Ramos (cell line): ENCODE measurements around the gene KATNB1.
"Not testable (repeated sequence)": the region's sequence is repeated elsewhere in the genome, so short reads cannot be mapped to it uniquely, and the experiment has no call there.

Experiments
- in situ Hi-C: fragments of 300-500 bp; cut with MboI; formaldehyde crosslinking; loops from one replicate; pipeline ENCODE4 v1.14.3; 2022; ENCODE audit warnings: low sequenced_read_pairs; ENCODE audit not compliant: unreplicated experiment

Gene KATNB1

GRCh38 chr16:57724531-57724930 is 11.0 kb upstream of the KATNB1 start:
- in situ Hi-C loops, result no loop called here

GRCh38 chr16:57725151-57725550 is 10.4 kb upstream of the KATNB1 start:
- in situ Hi-C loops, result no loop called here

GRCh38 chr16:57725554-57725953 is 10.0 kb upstream of the KATNB1 start:
- in situ Hi-C loops, result no loop called here

GRCh38 chr16:57725976-57726375 is 9.6 kb upstream of the KATNB1 start:
- in situ Hi-C loops, result no loop called here

DNA sequence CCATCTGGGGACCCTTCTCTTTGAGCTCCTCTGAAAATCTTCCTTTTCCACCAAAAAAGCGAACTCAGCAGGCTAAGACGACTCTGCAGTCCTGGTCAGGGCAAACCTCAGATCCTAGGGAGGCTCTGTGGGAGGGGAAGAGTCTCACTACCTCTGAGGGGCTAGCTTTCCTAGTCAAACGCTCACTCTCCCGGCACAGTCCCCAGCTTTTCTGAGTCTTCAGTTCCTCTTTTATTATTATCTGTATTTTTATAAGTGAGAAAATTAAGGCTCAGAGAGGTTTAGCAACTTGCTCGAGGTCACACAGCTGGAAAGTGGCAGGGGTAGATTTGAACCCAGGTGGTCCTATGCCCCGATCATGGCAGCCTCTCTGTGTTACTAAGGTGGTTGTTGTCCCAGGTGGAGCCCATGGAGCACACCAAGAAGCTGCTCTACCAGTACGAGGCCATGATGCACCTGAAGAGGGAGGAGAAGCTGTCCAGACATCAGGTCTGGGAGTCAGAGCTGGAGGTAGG is 9.1 kb upstream of the KATNB1 start:
- in situ Hi-C loops, result no loop called here

DNA sequence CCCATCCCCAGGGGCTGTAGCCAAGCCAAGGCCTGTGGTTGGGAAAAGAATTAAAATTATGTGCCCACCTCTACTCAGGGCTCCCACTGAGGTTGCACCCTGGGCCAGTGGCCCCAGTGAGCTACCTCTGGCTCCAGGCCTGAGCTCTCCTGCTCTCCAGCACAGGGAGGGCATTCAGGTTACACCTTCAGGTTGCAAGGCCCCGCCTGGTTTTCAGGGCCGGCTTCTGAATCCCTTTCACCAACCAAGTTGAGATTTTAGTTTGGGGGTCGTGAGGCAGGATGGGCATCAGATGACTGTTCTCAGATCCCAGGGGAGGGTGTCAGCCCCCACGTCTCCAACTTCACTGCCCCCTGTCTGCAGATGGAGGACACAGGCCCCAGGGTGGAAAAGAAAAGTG is 8.0 kb upstream of the KATNB1 start:
- in situ Hi-C loops, result no loop called here

GRCh38 chr16:57728336-57729181 is 7.0 kb upstream of the KATNB1 start:
- in situ Hi-C loops, result no loop called here

- in situ Hi-C loops, result no loop called here
These were observed 6.4 kb upstream of the KATNB1 start for GRCh38 chr16:57729182-57729484.

DNA sequence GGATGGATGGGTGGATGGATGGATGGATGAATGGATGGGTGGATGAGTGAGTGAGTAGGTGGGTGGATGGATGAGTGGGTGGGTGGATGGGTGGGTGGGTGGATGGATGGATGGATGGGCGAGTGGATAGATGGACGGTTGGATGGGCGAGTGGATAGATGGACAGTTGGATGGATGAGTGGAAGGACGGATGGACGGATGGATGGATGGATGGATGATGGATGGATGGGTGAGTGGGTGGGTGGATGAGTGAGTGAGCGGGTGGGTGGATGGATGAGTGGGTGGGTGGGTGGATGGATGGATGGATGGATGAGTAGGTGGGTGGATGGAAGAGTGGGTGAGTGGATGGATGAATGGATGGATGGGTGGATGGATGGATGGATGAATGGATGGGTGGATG is 5.7 kb upstream of the KATNB1 start:
- in situ Hi-C loops, result not testable (repeated sequence)

DNA sequence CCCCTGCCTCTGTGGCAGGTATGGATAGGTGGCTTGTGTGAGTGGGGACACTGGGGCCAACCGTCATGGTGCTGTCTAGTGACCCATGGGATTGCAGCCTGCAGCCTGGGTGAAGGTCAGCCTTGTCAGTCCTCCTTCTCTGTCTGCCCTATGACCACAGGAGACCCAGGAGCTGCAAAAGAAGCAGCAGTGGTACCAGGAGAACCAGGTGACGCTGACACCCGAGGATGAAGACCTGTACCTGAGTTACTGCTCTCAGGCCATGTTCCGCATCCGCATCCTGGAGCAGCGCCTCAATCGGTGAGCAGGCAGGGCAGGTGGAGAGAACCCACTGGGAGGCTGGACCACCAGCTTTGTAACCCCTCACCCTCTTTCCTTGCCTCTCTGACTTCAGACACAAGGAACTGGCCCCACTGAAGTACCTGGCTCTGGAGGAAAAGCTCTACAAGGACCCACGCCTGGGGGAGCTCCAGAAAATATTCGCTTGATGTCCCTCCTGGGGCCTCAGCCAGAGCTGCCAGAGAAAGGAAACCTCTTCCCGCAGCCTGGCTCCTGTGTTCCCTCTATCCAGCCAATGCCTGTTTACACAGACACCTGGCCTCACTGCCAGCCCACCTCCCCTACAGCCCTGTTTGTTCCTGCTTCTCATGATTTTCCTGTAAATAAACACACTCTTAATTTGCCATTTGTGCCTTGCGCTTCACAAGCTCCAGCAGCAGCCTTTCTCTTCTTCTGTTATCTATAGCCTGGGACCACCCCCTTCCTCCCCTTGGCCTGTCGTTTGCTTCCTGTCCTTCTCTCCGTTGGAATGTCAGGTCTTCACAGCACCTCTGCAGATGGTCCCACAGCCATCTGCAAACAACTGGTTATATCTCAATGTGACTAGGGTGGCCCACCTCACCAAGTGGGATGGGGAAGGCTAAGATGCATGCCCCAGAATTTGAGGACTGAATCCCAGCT is 4.5 kb upstream of the KATNB1 start:
- in situ Hi-C loops, result no loop called here

GRCh38 chr16:57732037-57732436 is 3.5 kb upstream of the KATNB1 start:
- in situ Hi-C loops, result no loop called here

- in situ Hi-C loops, result no loop called here
These were observed 2.9 kb upstream of the KATNB1 start for GRCh38 chr16:57732714-57733113.

DNA sequence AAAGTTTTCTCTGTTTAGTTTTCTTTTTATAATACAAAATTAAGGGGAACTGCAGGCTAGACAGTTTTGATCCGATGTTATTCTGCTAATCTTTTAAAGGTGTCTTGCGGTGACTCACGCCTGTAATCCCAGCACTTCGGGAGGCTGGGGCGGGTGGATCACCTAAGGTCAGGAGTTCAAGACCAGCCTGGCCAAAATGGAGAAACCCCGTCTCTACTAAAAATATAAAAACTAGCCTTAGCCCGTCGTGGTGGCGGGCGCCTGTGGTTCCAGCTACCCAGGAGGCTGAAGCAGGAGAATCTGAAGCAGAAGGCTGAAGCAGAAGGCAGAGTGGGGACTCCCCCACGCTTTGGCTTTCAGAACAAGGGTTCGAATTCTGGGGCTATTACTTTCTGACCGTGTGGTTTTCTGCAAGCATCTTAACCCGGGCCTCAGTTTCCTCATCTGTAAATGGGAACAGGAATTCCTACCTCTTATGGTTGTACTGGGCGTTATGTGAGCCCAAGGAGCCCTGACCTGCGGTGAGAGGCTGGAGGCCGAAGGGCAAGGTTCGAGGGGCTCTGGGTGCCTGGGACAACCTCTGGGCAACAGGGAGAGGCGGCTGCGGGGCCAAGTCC is 1.2 kb upstream of the KATNB1 start:
- in situ Hi-C loops, result no loop called here

DNA sequence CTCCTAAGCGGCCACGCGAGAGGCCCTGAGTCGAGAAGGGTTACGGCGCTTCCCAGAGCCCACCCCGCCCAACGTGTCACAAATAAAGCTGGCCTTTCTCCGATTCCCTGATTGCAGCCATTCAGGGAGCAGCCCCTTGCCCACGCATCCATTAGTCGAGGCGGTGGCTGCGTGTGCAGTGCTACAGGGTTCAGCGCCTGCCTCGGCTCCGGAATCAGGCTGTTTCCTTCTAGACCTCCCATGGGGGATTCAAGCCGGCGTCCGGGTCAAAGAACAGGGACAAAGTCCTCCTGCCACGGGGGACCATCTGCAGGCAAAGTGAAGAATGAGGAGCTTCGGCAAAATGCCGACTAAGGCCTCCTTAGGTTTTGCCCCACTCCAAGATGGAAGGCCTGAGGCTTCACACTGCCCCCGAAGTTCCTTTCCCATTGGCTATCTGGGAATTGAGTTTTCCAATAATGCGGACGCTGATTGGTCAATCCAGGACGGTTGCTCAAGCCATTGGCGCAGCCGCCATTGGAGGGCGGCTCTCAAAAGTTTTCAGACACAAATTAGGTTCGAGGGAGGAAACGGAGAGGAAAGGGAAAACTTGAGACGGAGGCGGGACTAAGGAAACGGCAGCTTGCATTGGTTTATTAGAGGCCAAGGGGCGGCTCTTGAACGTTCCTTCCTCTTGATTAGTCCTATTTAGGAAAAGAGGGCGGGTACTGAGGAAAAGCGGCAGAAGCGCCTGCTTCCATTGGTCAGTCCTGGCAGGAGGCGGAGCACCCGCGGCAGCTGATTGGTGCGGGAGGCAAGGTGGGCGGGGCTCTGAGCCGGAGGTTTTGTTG is 430 bp upstream of the KATNB1 start:
- in situ Hi-C loops, result no loop called here

DNA sequence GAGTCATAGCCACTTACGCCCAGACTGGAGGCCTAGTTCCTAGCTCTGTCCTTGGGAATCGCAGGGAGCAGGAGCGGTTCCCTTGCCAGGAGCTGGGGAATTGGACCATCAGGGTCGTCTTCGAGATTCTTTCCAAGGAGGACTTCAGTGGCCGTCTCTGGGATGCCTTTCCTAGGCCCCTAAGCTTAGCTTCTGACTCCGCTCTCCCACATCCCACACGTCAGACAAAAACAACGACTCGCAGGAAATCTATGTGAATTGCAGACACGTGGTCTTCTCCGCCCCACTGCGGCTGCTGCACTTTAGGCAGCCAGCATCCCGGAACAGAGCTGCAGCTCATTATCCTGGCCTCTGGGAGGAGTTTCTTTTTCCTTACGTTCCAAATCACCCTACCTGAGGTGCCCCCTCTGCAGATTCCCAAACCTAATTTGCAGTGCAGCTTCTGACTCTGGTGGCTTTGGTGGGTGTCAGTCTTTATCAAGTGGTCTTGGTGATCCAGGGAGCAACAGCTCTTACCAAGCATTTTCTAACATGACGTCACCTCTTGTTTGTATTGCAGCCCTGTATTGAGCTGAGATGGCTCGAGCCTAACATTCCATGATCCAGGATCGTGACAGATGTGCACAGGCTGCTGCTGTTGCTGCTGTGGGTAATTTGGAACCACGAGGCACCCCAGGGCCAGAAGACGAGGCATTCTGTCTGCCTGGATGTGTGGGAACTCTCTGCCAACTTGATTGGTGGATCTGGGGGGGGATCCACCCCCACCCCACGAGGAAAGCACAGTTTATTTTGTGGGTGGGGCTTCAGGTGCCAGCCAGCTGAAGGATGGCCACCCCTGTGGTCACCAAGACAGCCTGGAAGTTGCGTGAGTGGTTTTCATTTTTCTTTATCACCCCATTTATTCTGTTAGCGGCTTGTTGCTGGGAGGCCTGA is 1.1 kb downstream of the KATNB1 start:
- in situ Hi-C loops, result no loop called here

DNA sequence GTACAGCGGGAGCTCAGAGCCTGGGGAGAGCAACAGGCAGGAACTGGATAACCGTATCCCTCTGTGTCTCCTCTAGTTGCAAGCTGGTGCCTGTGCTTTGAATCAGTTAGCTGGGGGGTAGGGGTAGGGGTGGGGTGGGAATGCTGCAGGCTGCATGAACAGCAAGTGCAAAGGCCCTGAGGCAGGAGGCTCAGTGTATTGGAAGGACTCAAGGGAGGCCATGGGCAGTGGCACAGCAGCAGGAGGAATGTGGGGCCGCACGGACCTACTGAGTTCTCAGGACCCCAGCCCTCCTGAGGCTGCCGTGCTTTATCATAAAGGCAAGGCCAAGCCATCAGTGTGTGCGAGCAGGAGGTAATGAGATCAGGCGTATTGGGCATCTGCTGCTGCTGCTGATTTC is 3.3 kb downstream of the KATNB1 start:
- in situ Hi-C loops, result no loop called here

DNA sequence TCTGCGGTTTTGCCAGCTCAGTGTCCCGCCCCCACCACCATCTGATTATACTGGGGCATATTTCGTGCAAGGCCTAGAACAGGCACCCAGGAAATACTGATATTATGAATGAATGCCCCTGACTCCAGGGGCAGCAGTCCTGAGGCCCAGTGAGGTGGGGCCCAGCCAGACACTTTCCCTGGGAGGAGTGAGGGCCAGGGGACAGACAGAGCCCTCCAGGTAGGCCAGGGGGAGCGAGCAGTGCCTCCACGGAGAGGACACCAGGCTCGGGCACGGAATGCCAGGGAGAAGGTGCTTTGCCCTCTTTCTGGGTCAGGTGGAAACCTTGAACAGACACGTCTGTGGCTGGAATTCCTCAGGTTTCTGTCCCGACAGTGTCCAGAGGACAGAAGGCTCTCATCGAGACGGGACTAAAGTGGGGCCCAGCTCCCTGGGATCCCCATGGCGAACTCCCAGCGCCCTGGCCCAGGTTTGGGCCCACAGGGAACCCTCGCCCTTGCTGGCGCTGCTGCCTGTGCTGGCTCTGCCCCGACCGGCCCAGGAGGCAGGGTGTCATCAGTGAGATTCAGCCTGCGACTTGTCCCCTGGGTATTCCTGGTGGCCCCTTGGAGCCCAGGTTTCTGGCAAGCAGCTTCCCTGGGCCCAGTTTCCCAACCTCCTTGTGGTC is 4.3 kb downstream of the KATNB1 start:
- in situ Hi-C loops, result no loop called here

DNA sequence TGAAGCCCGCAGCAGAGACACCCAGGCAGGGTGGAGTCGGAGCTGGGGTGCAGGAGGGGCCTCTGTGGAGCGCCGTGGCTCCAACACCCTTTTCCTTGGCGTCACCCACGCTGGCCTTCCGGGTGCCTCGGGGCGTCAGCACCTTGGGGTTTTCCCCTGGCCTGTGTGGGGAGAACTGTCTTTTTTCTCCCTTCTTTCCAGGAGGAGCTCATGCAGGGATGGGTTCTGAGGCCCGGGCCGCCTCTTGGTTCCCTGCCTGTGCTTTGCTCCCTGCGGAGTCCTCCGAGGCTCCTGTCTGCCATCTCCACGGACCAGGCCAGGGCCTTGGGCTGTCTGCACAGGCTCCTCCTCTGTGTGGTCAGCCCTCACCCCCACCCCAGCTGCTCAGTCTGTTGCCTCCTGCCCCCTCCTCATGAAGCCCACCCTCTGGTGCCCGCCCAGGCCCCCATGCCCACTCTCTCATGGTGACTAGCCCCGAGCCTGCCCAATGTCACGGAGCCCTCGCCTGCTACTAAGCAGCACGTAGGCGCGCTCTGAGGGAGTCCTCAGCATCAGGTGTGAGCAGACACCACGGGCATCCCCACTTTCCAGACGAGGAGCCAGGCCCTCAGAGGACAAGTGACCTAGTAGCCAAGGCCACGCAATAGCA is 5.0 kb downstream of the KATNB1 start:
- in situ Hi-C loops, result no loop called here
